Measurements from ENCODE around the gene KRTAP10-2. TPM values are rescaled to one million over a fixed set of nuclear protein-coding genes. Genes with fewer than 3 reads are reported as not detected.

KRTAP10-2 gene
- total and polyA plus RNA-seq, 9 of the 15 experiments (the other 6 are each of a cell fraction or from before 2014, with no cell fraction given): not detected

DNA sequence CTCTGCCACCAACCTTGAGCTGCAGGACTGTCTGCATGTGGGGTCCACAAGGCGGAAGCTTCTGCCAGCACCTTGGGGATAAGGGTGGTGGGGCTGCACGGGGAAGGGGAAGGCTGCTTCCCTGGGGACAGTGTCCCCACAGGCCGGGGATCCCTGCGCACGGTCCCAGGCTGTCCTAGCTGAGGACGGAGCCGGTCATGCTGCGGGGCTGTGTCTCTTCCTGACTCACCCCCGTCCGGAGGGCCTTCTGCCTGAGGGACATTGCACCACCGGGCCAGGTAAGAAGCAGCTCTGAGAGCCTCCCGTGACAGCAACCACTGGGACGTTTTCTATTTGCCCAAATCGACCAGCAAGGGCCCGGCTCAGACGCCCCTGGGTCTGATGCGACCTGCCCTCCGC lies 41.2 kb downstream of the KRTAP10-2 start (continued):
- TF ChIP-seq ETV1 (tag; conservative IDR thresholded peaks at IDR 0.05; ENCODE audit: low read depth) (no peak), NCOA2 (IDR thresholded peaks at IDR 0.05; ENCODE audit: partially characterized antibody in 2 of 2) (no peak), MCM5 (IDR thresholded peaks at IDR 0.05; ENCODE audit: low read depth) (no peak)
- TF ChIP-seq, protein P1, sequence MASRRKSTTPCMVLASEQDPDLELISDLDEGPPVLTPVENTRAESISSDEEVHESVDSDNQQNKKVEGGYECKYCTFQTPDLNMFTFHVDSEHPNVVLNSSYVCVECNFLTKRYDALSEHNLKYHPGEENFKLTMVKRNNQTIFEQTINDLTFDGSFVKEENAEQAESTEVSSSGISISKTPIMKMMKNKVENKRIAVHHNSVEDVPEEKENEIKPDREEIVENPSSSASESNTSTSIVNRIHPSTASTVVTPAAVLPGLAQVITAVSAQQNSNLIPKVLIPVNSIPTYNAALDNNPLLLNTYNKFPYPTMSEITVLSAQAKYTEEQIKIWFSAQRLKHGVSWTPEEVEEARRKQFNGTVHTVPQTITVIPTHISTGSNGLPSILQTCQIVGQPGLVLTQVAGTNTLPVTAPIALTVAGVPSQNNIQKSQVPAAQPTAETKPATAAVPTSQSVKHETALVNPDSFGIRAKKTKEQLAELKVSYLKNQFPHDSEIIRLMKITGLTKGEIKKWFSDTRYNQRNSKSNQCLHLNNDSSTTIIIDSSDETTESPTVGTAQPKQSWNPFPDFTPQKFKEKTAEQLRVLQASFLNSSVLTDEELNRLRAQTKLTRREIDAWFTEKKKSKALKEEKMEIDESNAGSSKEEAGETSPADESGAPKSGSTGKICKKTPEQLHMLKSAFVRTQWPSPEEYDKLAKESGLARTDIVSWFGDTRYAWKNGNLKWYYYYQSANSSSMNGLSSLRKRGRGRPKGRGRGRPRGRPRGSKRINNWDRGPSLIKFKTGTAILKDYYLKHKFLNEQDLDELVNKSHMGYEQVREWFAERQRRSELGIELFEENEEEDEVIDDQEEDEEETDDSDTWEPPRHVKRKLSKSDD (conservative IDR thresholded peaks at IDR 0.05; ENCODE audit: low read length): no peak

DNA sequence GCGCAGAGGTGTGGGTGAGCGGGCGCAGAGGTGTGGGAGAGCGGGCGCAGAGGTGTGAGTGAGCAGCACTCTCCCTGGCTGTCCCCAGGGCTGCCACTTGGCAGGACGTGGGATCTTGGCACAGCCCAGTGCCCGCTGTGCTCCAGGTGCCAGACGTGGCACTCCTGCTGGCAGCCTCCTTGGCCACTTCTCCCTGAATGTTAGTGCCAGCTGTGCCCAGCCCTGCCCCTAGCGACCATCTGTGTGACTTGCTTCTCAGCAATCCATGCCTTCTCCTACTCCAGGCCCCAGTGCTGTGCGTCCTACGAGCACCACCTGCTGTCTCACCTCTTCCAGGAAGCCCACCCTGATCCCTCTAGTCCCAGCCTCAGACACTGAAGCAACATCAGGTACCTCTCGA lies 41.8 kb downstream of the KRTAP10-2 start:
- BruUV-seq (replicated peaks): no TSS peak
- Histone ChIP-seq H3K27ac (ENCODE audit: extremely low read depth, low read depth, low read length) (no peak overlapping the region), H3K36me3 (ENCODE audit: control insufficient read depth, insufficient read depth, low read length) (no peaks in the 10 kb centered on the region), H3K4me1 (replicated peaks in 1 of 2; ENCODE audit: control insufficient read depth in 2 of 2, insufficient read depth in 2 of 2, low read length in 2 of 2) (peaks cover 0 to 18% of the 10 kb centered on the region in 2 experiments; a peak in 2 of 5 replicates), H3K79me2 (ENCODE audit: control insufficient read depth, insufficient read depth, low read length) (no peaks in the 10 kb centered on the region), H2AFZ (ENCODE audit: low read depth, low read length) (no peak overlapping the region), H4K20me1 (replicated peaks; ENCODE audit: control insufficient read depth, insufficient read depth, low read length) (peaks cover 15% of the 10 kb centered on the region), H3K4me2 (ENCODE audit: insufficient read depth, low read length) (no peak overlapping the region), H3K4me3 (no peak overlapping the region), H3K9me3 (replicated peaks; ENCODE audit: control insufficient read depth, insufficient read depth, low read depth, low read length) (no peaks in the 10 kb centered on the region), H3K27me3 (ENCODE audit: control insufficient read depth in 2 of 2, insufficient read depth in 2 of 2, low read length in 2 of 2) (peaks cover 36 to 52% of the 10 kb centered on the region in 2 experiments), H3K9ac (ENCODE audit: insufficient read depth in 1 of 2, low read depth in 2 of 2, low read length in 2 of 2) (no peak overlapping the region), H3K9me1 (ENCODE audit: control insufficient read depth, insufficient read depth, low read length) (no peaks in the 10 kb centered on the region)
- CTCF ChIA-PET (ENCODE audit: low intra/inter-chr PET ratio): interaction anchor here (0.6 to 2.2 kb wide), 4 partner anchors 207 to 399 kb away, joined by 3 to 16 read pairs (median 4); no protein-coding TSS in a partner anchor
- FAIRE-seq (no peak), ATAC-seq (no peak), DNase-seq (ENCODE audit: extremely low read depth in 1 of 4, low spot score in 3 of 4) (no peak)
- intact Hi-C loops (cut with micrococcal nuclease): no loop called here
- TF ChIP-seq, protein P2, sequence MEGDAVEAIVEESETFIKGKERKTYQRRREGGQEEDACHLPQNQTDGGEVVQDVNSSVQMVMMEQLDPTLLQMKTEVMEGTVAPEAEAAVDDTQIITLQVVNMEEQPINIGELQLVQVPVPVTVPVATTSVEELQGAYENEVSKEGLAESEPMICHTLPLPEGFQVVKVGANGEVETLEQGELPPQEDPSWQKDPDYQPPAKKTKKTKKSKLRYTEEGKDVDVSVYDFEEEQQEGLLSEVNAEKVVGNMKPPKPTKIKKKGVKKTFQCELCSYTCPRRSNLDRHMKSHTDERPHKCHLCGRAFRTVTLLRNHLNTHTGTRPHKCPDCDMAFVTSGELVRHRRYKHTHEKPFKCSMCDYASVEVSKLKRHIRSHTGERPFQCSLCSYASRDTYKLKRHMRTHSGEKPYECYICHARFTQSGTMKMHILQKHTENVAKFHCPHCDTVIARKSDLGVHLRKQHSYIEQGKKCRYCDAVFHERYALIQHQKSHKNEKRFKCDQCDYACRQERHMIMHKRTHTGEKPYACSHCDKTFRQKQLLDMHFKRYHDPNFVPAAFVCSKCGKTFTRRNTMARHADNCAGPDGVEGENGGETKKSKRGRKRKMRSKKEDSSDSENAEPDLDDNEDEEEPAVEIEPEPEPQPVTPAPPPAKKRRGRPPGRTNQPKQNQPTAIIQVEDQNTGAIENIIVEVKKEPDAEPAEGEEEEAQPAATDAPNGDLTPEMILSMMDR (IDR thresholded peaks at IDR 0.05 in 2 of 3, conservative IDR thresholded peaks at IDR 0.05 in 1 of 3; ENCODE audit: insufficient read depth in 2 of 3, low read depth in 1 of 3, low read length in 3 of 3): peak in 1 of 3 experiments; percentile 14; a peak in 1 of 6 replicates
- no peak for TF ChIP-seq ZNF12 (CRISPR knock-in tag; IDR thresholded peaks at IDR 0.05)
- TF ChIP-seq ZNF699 (CRISPR knock-in tag; IDR thresholded peaks at IDR 0.05; ENCODE audit: insufficient replicate concordance): no peak
- TF ChIP-seq ZNF57 (CRISPR knock-in tag; IDR thresholded peaks at IDR 0.05): no peak
- TF ChIP-seq SLC30A9 (CRISPR knock-in tag; IDR thresholded peaks at IDR 0.05): no peak
- no peak for TF ChIP-seq SMAD1 (IDR thresholded peaks at IDR 0.05; ENCODE audit: low read depth, low read length, partially characterized antibody)
- TF ChIP-seq DPF2 (IDR thresholded peaks at IDR 0.05): no peak
- no peak for TF ChIP-seq PHF21A (IDR thresholded peaks at IDR 0.05; ENCODE audit: borderline replicate concordance, low read depth)
- TF ChIP-seq, protein P3, sequence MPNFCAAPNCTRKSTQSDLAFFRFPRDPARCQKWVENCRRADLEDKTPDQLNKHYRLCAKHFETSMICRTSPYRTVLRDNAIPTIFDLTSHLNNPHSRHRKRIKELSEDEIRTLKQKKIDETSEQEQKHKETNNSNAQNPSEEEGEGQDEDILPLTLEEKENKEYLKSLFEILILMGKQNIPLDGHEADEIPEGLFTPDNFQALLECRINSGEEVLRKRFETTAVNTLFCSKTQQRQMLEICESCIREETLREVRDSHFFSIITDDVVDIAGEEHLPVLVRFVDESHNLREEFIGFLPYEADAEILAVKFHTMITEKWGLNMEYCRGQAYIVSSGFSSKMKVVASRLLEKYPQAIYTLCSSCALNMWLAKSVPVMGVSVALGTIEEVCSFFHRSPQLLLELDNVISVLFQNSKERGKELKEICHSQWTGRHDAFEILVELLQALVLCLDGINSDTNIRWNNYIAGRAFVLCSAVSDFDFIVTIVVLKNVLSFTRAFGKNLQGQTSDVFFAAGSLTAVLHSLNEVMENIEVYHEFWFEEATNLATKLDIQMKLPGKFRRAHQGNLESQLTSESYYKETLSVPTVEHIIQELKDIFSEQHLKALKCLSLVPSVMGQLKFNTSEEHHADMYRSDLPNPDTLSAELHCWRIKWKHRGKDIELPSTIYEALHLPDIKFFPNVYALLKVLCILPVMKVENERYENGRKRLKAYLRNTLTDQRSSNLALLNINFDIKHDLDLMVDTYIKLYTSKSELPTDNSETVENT (CRISPR knock-in tag; IDR thresholded peaks at IDR 0.05): no peak
- no peak for TF ChIP-seq GABPA (tag; conservative IDR thresholded peaks at IDR 0.05; ENCODE audit: low read depth)
- peak; percentile 94 for TF ChIP-seq ZFP36 (IDR thresholded peaks at IDR 0.05; ENCODE audit: low read depth, low read length, partially characterized antibody)
- in situ Hi-C loops (cut with MboI): loop anchor here (10.0 kb wide), 1 partner anchor 425 kb away; no protein-coding TSS in a partner anchor
- POLR2A ChIA-PET: interaction anchor here (1.3 kb wide), 2 partner anchors 239 to 434 kb away, joined by 3 to 4 read pairs; no protein-coding TSS in a partner anchor
- 0% methylated on average over 4 of the region's 12 CpGs for WGBS (ENCODE audit: insufficient coverage, low coverage, missing lambda C conversion rate)

Data from K562 (cell line).